ENCODE data around the gene MYF6. TPM values are rescaled to one million over a fixed set of nuclear protein-coding genes. Genes with fewer than 3 reads are reported as not detected.

Gene MYF6
- total RNA-seq, 1 donor, result not detected

DNA sequence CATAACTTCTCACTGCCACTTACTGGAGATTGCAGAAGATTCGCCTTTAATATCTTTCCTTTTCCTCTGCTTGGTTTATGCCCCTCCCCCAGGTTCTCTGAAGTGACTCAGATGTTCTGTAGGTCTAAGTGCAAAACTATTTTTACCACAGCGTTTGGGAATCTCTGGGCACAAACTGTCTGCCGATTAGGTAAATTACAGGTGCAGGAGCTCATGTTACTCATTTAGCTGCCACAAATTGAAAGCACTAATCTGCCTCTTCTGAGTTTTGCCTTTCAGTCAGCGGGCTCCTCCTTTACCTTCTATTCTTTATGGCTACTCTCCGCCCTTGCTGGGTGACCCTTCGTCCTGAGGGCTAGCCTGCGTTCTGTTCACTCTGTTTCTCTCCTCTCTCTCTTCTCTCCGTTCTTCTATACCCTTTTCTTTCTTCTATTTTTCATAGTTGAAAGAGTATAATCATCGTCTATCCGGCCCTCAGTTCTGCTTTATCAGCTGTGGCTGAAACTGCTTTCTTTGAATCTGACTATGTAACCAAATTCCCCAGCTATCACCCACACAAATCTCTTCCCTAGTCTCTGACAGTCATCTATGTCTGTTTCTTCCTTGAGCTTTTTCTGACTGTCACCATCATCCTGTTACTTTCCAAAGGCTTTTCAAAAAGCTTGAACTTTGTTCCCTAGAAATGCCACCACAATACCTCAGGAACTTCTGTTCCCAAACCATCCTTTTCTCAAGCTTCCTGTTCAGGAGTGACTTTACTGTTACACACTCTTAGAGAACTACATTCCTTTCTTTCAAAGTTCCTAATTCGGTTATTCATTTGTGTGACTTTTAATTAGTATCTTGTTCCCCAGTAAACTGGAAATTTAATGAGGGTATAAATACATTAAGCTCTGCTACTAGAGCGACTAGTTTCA, 4.3 kb upstream of the MYF6 start:
- DNase-seq (ENCODE audit: low read depth in 2 of 3, low spot score in 2 of 3), result no peak

DNA sequence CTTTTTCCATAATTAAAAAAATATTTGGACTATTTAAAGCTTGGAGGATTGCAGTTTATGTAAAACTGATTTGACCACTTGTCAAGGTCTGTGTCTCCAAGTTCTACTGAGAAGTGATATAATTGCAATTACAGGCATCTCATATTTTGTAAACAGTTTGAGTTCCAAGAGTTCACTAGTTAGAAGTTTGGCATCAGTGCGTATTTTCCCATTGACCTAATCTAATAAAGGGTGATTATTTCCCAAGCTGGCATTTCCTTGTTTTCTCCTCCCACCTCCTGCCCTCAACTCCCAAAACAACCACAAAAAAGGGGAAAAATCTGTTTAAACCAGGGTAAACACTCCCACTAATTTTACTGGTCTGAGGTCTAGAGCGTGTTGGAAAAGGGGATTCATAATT, 3.0 kb upstream of the MYF6 start:
- no peak for DNase-seq (ENCODE audit: low read depth in 2 of 3, low spot score in 2 of 3)

DNA sequence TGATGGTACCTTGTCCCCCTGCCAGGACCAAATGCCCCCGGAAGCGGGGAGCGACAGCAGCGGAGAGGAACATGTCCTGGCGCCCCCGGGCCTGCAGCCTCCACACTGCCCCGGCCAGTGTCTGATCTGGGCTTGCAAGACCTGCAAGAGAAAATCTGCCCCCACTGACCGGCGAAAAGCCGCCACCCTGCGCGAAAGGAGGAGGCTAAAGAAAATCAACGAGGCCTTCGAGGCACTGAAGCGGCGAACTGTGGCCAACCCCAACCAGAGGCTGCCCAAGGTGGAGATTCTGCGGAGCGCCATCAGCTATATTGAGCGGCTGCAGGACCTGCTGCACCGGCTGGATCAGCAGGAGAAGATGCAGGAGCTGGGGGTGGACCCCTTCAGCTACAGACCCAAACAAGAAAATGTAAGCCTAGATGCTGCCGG, 410 bp downstream of the MYF6 start:
- no peak for DNase-seq (ENCODE audit: low read depth in 2 of 3, low spot score in 2 of 3)

DNA sequence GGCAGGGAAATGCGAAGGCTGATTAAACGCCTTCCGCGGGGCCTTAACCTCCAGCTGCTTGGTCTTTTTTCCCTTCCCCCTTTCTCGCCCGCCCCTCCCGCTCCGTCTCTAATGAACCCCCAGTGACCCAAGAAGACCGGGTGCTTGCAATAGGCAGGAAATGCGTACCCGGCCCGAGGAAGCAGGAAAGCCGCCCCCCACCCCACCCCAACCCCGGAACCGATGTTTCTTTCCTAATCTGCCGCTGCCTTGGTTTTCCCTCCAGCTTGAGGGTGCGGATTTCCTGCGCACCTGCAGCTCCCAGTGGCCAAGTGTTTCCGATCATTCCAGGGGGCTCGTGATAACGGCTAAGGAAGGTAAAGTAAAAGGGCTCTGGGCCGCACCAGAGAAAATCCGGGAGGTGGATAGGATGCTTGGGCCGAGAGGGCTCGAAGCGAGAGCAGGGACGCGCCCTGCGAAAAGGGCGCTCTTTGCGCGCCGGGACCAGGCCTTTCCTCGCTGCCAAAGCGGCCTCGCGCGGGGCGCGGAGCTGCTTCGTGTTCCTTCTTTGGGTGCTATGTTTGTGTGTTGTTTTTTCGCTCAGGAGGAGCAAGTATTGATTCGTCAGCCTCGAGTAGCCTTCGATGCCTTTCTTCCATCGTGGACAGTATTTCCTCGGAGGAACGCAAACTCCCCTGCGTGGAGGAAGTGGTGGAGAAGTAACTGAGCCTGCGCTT, 983 bp downstream of the MYF6 start:
- peak in 1 of 3 donors; percentile 13 for DNase-seq (ENCODE audit: low read depth in 2 of 3, low spot score in 2 of 3)

DNA sequence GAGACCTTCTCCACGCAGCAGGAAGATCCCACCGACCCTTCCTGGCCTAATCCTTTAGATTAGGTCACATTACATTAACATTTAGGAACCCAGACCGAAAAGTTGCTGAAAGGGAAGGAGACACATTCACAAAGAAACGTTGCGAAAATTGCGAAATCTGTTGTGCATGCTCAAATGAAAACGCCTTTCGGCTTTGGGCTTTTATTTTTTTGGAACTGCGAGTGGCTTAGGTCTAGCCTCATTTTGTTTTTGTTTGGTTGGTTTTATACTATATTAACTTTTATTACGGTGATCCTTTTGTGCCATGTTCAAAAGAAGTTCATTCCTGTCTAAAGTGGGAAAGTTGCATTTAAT, 1.5 kb downstream of the MYF6 start:
- no peak for DNase-seq (ENCODE audit: low read depth in 2 of 3, low spot score in 2 of 3)

DNA sequence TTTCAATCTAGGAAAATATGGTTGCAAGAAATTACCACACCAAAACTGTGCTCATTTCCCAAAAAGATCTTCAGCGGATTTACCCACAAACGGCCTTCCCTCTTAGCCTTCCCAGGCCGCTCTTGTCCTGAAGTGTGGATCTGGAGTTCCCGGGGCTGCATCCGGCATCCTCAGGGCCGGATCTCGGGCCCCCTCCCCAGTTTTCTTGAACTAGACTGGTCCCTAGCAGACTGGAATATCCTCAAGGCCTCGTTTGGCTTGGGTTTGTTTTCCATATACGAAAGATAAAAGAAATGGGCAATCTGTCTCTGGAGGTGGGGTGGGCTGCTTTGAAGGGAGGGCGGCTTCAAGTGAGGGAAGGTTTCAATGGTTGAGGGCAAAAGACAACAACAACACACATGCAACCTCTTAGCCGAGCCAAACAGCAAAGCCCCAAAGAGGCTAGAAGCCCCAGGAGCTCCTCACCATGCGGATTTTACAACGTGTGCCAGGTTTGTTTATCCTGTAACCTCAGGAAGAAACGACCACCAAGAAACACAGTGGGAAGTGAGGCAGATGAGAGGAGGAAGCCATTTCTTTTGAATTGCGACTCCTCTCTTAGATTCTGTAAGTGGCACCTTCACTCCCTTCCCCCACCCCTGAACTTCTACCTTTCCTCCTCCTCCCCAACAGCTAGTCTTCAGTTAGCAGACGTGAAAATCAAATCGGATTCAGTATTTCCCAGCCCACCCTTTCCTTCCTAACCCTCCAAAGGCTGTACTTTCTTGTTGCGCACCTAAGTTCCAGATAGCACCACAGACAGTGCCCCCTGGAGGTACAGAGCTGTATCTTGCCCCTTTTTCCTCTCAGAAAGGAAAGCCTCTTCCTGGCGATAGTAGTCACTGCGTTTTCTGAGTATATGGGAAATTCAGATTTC, 2.6 kb downstream of the MYF6 start:
- DNase-seq (ENCODE audit: low read depth in 2 of 3, low spot score in 2 of 3), result peak in 1 of 3 donors; percentile 50

DNA sequence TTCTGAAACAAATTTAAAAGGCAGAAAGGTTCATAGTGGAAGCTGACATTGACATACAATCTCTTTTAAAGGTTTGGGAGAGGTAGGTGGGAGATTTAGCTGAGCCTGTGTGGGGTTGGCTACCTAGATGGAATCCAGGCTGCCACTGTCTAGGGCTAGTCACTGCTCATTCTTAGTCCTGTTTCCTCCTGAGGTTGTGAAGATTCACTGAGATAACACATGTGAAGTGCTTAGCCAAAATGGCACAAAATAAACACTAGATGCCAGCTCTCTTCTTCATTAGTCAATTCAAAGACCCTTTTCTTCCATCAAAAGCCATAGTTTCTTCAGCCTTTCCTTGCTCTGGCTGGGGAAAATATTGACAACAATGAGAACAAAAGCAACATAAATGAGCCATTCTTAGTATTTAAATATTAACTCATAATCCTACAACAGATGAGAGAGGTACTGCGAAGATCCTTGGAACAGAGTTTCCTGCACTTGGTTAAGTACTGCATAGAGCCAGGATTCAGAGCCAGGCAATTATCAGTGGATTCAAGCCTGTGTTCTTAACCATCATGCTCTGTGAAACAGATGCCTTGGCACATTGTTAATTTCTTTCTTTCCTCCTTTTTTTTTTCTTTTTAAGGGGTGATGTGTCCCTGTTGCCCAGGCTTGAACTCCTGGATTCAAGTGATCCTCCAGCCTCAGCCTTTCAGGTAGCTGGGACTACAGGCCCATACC, 3.5 kb downstream of the MYF6 start:
- DNase-seq (ENCODE audit: low read depth in 2 of 3, low spot score in 2 of 3), result no peak

DNA sequence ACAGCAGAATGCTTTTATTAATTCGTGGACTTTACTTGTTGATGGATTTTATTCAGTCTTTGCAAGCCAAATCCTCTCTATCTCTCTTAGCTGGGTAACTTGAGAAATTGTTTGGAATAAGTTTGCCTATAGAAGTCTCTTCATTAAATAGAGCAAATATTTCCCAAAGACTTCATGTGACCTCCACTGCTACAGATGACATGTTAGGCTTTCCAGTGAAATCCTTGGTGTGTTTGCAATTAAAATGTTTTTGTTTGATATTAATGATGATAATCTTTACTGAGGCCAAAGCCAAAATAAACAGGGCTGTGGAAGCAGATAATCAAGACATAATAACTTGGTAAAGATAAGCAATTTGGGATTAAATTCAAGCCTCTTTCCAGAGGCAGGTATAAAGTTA, 4.4 kb downstream of the MYF6 start:
- no peak for DNase-seq (ENCODE audit: low read depth in 2 of 3, low spot score in 2 of 3)

DNA sequence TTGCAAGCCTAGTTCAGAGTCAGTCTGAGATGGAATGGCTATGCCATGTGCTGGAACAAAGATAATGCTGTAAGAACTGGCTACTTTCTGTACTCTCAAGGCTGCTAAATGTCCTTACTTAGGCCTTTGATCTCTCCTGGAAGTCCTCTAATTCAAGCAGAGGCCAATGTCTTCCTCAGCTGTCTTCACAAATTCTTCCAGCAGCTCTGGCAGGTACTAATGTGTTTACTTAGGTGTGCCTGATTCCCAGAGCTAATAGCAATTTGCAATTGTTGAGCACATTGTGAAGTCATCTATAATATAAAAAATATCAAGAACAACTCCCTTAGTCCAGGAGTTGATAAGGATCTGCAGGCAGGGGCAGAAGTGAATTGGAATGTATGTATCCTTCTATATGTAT, 5.4 kb downstream of the MYF6 start:
- DNase-seq (ENCODE audit: low read depth in 2 of 3, low spot score in 2 of 3), result no peak

DNA sequence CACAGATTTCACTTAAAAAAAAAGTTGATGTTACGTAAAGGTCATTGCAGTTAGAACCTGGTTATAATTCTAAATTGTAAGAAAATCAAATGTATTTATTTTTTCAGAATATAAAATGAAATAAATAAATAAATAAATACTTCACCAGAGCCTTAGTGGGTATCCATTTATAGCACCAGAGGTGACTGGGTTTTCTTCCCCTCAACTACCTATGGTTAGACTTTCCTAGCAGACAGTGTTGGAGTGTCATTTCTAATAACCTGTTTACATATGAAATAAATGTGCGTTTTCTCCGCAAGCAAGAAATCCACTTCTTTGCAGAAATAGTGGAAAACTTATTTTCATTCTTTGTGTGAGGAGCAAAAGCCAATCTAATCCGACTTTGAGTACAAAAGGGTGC, 6.0 kb downstream of the MYF6 start:
- DNase-seq (ENCODE audit: low read depth in 2 of 3, low spot score in 2 of 3), result no peak

DNA sequence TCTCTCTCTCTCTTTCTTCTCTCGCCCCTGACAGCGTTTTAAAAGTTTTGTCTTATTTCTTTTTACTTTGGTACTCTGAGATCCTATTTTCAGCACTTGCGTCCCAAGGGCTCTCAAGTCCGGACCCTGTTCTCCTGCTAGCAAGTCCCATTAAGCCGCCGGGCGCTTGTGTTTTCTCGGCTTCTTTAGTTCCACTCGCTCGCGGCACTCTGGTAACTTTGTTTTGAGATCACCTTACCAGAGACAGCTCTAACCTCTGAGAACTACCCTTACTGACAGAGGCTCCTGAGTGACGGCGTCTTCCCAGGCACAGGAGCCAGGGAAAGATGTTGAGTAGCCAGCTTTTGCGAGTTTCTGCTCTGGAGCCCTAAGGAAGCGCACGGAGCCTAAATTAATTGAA, 6.6 kb downstream of the MYF6 start:
- DNase-seq (ENCODE audit: low read depth in 2 of 3, low spot score in 2 of 3), result peak in 1 of 3 donors; percentile 18

DNA sequence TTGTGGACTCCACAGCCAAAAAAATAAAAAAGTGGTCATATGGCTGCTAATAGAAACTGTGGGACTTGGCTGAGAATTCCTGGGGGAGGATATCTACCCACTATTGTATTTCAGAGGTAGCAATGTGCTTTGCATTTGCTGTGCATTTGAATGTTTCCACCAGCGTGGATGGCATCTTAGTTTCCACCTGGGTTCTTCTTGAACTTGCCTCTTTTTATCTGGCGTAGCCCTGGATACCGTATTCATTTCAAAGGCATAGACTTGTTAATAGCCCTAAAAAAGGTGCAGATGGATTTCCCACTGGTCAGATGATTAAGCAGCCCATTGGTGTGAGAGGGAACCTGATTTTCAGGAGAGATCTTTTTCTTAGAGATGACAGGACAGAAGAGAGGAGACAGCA, 7.4 kb downstream of the MYF6 start:
- DNase-seq (ENCODE audit: low read depth in 2 of 3, low spot score in 2 of 3), result no peak

DNA sequence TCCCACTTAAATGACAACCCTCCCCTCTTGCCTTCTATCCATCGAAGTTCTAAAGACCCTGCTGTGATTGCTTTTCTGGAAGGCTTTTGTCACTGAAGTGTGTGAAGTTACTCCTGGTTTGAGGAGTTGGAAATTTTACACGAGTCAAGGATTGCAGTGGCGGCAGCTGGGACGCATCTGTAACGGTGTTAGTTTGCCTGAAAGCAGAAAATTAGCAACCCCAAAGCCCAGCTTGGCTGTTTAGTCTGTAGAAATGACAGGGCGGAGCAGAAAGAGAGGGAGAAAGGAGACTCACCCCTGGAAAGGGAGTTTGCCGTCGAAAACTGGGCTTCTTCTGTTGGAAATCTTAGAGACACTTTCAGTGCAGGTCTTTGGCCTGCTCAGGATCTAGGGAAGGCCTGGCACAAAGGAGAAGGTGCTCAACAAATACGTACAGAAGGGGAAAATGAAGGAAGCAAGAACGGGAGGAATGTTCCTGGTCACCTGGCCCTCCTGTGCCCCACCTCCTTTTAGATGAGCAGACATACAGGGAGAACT, 8.3 kb downstream of the MYF6 start:
- no peak for DNase-seq (ENCODE audit: low read depth in 2 of 3, low spot score in 2 of 3)

DNA sequence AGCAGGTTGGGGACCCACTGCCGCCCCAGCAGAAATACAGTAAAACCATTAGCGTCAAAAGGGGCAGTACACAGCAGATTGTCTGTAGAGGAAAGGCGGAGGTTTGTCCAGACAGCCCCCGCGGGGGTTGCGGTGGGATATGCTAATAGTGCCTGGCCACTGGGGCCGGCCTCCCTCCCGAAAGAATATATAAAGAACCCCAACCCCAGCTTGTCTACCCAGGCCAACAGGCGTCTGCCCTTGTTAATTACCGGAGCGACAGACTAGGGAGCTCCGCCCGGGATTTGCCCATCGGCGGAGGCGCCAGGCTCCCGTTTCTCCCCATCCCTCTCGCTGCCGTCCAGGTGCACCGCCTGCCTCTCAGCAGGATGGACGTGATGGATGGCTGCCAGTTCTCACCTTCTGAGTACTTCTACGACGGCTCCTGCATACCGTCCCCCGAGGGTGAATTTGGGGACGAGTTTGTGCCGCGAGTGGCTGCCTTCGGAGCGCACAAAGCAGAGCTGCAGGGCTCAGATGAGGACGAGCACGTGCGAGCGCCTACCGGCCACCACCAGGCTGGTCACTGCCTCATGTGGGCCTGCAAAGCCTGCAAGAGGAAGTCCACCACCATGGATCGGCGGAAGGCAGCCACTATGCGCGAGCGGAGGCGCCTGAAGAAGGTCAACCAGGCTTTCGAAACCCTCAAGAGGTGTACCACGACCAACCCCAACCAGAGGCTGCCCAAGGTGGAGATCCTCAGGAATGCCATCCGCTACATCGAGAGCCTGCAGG, 9.4 kb downstream of the MYF6 start, which contains the start of gene MYF5:
Gene MYF5, plus strand, starts transcription at position 217 of the 774 bp plus-strand sequence. Its CDS starts 152 bp downstream, at position 369.
- no peak for DNase-seq (ENCODE audit: low read depth in 2 of 3, low spot score in 2 of 3)

DNA sequence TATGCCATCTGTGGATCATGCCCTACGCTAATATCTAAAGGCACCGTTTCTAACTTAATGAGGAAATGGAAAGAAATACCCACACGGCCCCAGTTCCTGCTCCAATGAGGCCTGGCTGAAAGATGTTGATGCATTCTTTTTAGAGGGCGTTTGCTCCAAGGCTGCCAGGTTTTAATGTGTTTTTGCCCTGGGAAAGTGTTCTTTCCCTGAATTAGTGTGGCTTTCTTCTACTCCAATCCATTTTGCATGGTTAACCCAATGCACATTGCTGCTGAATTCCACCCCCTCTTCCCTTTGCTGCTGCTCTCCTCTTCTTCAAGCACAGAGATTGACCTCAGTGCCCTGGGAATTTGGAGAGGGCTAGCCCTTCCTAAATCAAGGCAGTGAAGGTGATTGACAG, 10.4 kb downstream of the MYF6 start:
- DNase-seq (ENCODE audit: low read depth in 2 of 3, low spot score in 2 of 3), result no peak

DNA sequence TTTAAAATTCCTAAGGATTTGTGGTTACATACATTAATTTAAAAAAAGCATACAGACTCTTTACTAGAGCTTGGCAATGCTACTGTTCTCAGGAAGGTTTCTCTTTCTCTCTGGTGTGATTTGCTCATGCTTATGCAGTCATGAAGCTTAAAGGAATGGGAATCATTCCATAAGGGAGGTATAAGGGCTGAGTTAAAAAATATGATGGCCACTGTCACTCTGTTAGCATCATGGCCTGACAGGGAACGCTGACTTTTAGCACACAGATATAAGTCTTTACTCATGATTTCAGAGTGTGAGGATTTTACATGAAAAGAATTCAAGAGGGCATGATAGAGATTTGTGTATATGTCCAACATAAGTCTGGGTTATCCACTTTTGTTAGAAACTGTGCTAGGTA, 13.1 kb downstream of the MYF6 start:
- DNase-seq (ENCODE audit: low read depth in 2 of 3, low spot score in 2 of 3), result no peak

DNA sequence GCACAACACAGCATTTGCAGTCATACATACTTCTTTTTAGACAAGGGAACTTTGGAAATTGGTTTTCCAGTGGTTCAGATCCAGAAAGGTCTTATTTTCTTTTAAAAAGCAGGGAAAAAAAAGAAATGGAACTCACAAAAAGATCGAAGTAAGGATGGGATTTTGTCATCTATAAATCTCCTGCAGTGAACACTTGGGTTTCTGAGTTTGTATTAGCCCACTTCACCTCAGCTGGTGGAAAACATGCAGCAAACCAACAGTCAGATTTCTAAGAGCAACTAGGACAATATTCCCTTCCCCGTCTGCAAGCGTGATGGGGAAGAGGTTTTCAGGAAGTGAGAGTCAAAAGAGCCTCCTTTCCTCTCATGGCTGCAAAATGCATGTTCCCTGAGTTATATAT, 13.9 kb downstream of the MYF6 start:
- no peak for DNase-seq (ENCODE audit: low read depth in 2 of 3, low spot score in 2 of 3)

DNA sequence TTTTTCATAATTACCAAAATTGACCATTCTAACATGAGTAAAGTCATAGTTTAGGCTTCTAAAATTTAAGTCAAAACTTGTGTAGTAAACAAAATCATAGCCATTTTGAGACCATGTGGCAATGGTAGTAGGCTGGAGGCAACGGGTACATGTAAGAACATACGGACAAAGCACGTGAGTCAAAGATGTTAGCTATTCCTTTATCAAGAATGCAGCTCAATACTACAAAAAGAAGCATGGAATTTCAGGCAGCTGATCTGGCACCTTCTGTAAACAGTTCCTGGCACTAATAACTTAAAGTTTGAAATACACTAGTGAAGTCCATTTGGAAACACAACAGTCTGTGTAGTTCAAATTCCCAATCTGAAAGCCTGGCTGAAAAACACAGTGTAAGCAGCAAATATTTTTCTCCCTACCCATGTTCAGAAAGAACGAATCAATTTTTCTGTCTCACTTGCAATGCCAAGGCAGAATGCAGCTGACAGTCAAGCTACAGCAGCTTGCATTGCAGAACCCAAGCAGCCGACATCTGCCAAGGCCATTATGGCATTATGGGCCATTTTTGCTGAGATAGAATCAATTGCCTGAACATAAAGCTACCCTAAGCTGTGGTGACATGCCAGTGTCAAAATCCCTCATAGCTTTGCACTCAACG, 38.5 kb downstream of the MYF6 start:
- DNase-seq (ENCODE audit: low read depth in 2 of 3, low spot score in 2 of 3), result no peak

DNA sequence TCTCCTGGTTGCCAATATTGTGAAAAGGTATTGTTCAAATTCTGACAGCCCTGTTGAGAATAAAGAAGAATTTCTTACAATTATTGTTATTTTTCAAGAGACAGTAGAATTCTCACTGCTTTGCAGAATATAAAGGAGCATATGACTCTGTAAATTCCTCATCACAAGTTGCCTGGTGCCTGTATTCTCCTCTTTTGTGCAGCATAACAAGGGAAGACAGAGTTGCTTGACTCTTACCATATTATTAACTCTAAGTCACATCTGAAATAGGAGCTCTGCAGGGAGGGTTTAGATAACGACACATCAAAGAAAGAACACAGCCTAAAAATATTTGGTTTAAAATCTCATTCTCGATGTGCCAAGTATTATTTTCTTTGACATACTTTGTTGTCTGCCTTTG, 40.4 kb downstream of the MYF6 start:
- DNase-seq (ENCODE audit: low read depth in 2 of 3, low spot score in 2 of 3), result no peak
